ENCODE data around the gene LIX1. TPM values are rescaled to one million over a fixed set of nuclear protein-coding genes. Genes with fewer than 3 reads are reported as not detected.

The LIX1 gene
- total RNA-seq, 1 experiment from 2014 or later = not detected

- Mint-ChIP-seq H3K9me3 (ENCODE audit: low read depth, unreplicated experiment) (no peaks in the 10 kb centered on the region), H3K27me3 (ENCODE audit: unreplicated experiment) (no peaks in the 10 kb centered on the region), H3K4me1 (ENCODE audit: low read depth, unreplicated experiment) (no peaks in the 10 kb centered on the region), H3K4me3 (ENCODE audit: low read depth, unreplicated experiment) (no peak overlapping the region), H3K27ac (ENCODE audit: unreplicated experiment) (no peak overlapping the region), H3K36me3 (ENCODE audit: insufficient read depth, unreplicated experiment) (no peaks in the 10 kb centered on the region)
- TF ChIP-seq CTCF (IDR thresholded peaks at IDR 0.05; ENCODE audit: unreplicated experiment) = no peak
- DNase-seq = no peak
- no TSS peak for BruUV-seq (replicated peaks)
- CTCF ChIA-PET = no interaction called here
- intact Hi-C loops (cut with micrococcal nuclease; ENCODE audit: unreplicated experiment) = no loop called here
These were observed 63.3 kb downstream of the LIX1 start for GRCh38 chr5:97078958-97079743.

DNA sequence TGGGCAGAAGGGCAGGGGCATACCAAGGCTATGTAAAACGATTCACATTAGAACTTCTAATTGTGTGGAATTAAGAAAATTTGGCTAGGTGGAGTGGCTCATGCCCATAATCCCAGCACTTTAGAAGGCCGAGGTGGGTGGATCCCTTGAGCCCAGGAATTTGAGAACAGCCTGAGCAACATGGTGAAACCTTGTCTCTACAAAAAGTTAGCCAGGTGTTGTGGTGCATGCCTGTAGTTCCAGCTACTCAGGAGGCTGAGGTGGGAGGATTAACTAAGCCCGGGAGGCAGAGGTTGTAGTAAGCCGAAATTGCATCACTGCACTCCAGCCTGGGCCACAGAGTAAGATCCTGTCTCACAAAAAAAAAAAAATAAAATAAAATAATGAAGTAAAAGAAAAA, 65.2 kb downstream of the LIX1 start:
- H3K27me3 Mint-ChIP-seq (ENCODE audit: unreplicated experiment) = no peaks in the 10 kb centered on the region
- no peak overlapping the region for H3K4me3 Mint-ChIP-seq (ENCODE audit: low read depth, unreplicated experiment)
- no peak for DNase-seq
- intact Hi-C loops (cut with micrococcal nuclease; ENCODE audit: unreplicated experiment) = no loop called here
- no peaks in the 10 kb centered on the region for H3K36me3 Mint-ChIP-seq (ENCODE audit: insufficient read depth, unreplicated experiment)
- H3K9me3 Mint-ChIP-seq (ENCODE audit: low read depth, unreplicated experiment) = no peaks in the 10 kb centered on the region
- CTCF ChIA-PET = no interaction called here
- H3K27ac Mint-ChIP-seq (ENCODE audit: unreplicated experiment) = no peak overlapping the region
- TF ChIP-seq CTCF (IDR thresholded peaks at IDR 0.05; ENCODE audit: unreplicated experiment) = no peak
- no peaks in the 10 kb centered on the region for H3K4me1 Mint-ChIP-seq (ENCODE audit: low read depth, unreplicated experiment)
- no TSS peak for BruUV-seq (replicated peaks)

GRCh38 chr5:97076098-97076497, 66.3 kb downstream of the LIX1 start:
- Mint-ChIP-seq H3K36me3 (ENCODE audit: insufficient read depth, unreplicated experiment) (no peaks in the 10 kb centered on the region), H3K27ac (ENCODE audit: unreplicated experiment) (no peak overlapping the region), H3K9me3 (ENCODE audit: low read depth, unreplicated experiment) (no peaks in the 10 kb centered on the region), H3K27me3 (ENCODE audit: unreplicated experiment) (no peaks in the 10 kb centered on the region), H3K4me3 (ENCODE audit: low read depth, unreplicated experiment) (no peak overlapping the region), H3K4me1 (ENCODE audit: low read depth, unreplicated experiment) (no peaks in the 10 kb centered on the region)
- TF ChIP-seq CTCF (IDR thresholded peaks at IDR 0.05; ENCODE audit: unreplicated experiment) = no peak
- intact Hi-C loops (cut with micrococcal nuclease; ENCODE audit: unreplicated experiment) = no loop called here
- no peak for DNase-seq
- CTCF ChIA-PET = no interaction called here
- no TSS peak for BruUV-seq (replicated peaks)

GRCh38 chr5:97075649-97076048, 66.8 kb downstream of the LIX1 start:
- no TSS peak for BruUV-seq (replicated peaks)
- H3K4me1 Mint-ChIP-seq (ENCODE audit: low read depth, unreplicated experiment) = no peaks in the 10 kb centered on the region
- no peak for TF ChIP-seq CTCF (IDR thresholded peaks at IDR 0.05; ENCODE audit: unreplicated experiment)
- H3K9me3 Mint-ChIP-seq (ENCODE audit: low read depth, unreplicated experiment) = no peaks in the 10 kb centered on the region
- intact Hi-C loops (cut with micrococcal nuclease; ENCODE audit: unreplicated experiment) = no loop called here
- H3K36me3 Mint-ChIP-seq (ENCODE audit: insufficient read depth, unreplicated experiment) = no peaks in the 10 kb centered on the region
- H3K4me3 Mint-ChIP-seq (ENCODE audit: low read depth, unreplicated experiment) = no peak overlapping the region
- no peak for DNase-seq
- no peaks in the 10 kb centered on the region for H3K27me3 Mint-ChIP-seq (ENCODE audit: unreplicated experiment)
- CTCF ChIA-PET = no interaction called here
- H3K27ac Mint-ChIP-seq (ENCODE audit: unreplicated experiment) = no peak overlapping the region
